ENCODE measurements around the gene RETSAT. TPM values are rescaled to one million over a fixed set of nuclear protein-coding genes. Genes with fewer than 3 reads are reported as not detected.
"Not testable (repeated sequence)": the region's sequence is repeated elsewhere in the genome, so short reads cannot be mapped to it uniquely, and the experiment has no call there.

RETSAT gene
- total RNA-seq, 1 donor from 2014 or later: 62.1 TPM

GRCh38 chr2:85347599-85347998 is 6.7 kb downstream of the RETSAT start:
- no peaks in the 10 kb centered on the region for H3K9me3 ChIP-seq
- H3K4me1 ChIP-seq: peaks cover 6% of the 10 kb centered on the region
- H3K4me3 ChIP-seq: no peak overlapping the region
- no peaks in the 10 kb centered on the region for H3K27me3 ChIP-seq
- H3K27ac ChIP-seq: no peak overlapping the region
- DNase-seq (ENCODE audit: extremely low spot score in 2 of 2): no peak
- H3K36me3 ChIP-seq: peaks cover 0 to 54% of the 10 kb centered on the region in 2 donors
- TF ChIP-seq POLR2AphosphoS5 (IDR thresholded peaks at IDR 0.05; ENCODE audit: insufficient read depth in 1 of 2, low read depth in 1 of 2): no peak
- TF ChIP-seq POLR2A (IDR thresholded peaks at IDR 0.05): no peak
- no peak for TF ChIP-seq CTCF (IDR thresholded peaks at IDR 0.05)
- intact Hi-C loops (cut with DNase I): no loop called here

GRCh38 chr2:85344356-85344954 is 9.9 kb downstream of the RETSAT start:
- Histone ChIP-seq H3K27ac (no peak overlapping the region), H3K27me3 (no peaks in the 10 kb centered on the region), H3K4me1 (no peaks in the 10 kb centered on the region), H3K36me3 (peaks cover 0 to 34% of the 10 kb centered on the region in 2 donors), H3K4me3 (no peak overlapping the region), H3K9me3 (no peaks in the 10 kb centered on the region)
- intact Hi-C loops (cut with DNase I): no loop called here
- TF ChIP-seq POLR2A (IDR thresholded peaks at IDR 0.05) (no peak), CTCF (IDR thresholded peaks at IDR 0.05) (no peak), POLR2AphosphoS5 (IDR thresholded peaks at IDR 0.05; ENCODE audit: insufficient read depth in 1 of 2, low read depth in 1 of 2) (no peak)
- no peak for DNase-seq (ENCODE audit: extremely low spot score in 2 of 2)

- peaks cover 0 to 29% of the 10 kb centered on the region in 2 donors for H3K36me3 ChIP-seq
- H3K4me3 ChIP-seq; H3K27ac ChIP-seq; H3K27me3 ChIP-seq; H3K9me3 ChIP-seq; intact Hi-C loops (cut with DNase I); H3K4me1 ChIP-seq; DNase-seq (ENCODE audit: extremely low spot score in 2 of 2): not testable (repeated sequence)
These were observed 11.0 kb downstream of the RETSAT start for GRCh38 chr2:85343207-85343895.

GRCh38 chr2:85342156-85342555 is 12.2 kb downstream of the RETSAT start:
- TF ChIP-seq CTCF (IDR thresholded peaks at IDR 0.05) (no peak), POLR2AphosphoS5 (IDR thresholded peaks at IDR 0.05; ENCODE audit: insufficient read depth in 1 of 2, low read depth in 1 of 2) (no peak)
- Histone ChIP-seq H3K27me3 (no peaks in the 10 kb centered on the region), H3K27ac (no peak overlapping the region), H3K36me3 (peaks cover 0 to 25% of the 10 kb centered on the region in 2 donors), H3K9me3 (no peaks in the 10 kb centered on the region), H3K4me3 (no peak overlapping the region), H3K4me1 (no peaks in the 10 kb centered on the region)
- intact Hi-C loops (cut with DNase I): no loop called here
- no peak for DNase-seq (ENCODE audit: extremely low spot score in 2 of 2)

GRCh38 chr2:85341269-85342029 is 12.9 kb downstream of the RETSAT start:
- Histone ChIP-seq H3K9me3 (no peaks in the 10 kb centered on the region), H3K4me1 (no peaks in the 10 kb centered on the region), H3K36me3 (peaks cover 0 to 19% of the 10 kb centered on the region in 2 donors), H3K4me3 (no peak overlapping the region), H3K27me3 (no peaks in the 10 kb centered on the region), H3K27ac (no peak overlapping the region)
- intact Hi-C loops (cut with DNase I): no loop called here
- DNase-seq (ENCODE audit: extremely low spot score in 2 of 2): no peak
- no peak for TF ChIP-seq POLR2AphosphoS5 (IDR thresholded peaks at IDR 0.05; ENCODE audit: insufficient read depth in 1 of 2, low read depth in 1 of 2)
- no peak for TF ChIP-seq POLR2A (IDR thresholded peaks at IDR 0.05)
- TF ChIP-seq CTCF (IDR thresholded peaks at IDR 0.05): no peak
